CD4-positive, alpha-beta T cell (primary cell): Measurements from ENCODE around the gene SULT1C3. TPM values are rescaled to one million over a fixed set of nuclear protein-coding genes. Genes with fewer than 3 reads are reported as not detected.

Experiments used
- ATAC-seq: fragments of 200-7000 bp; cut with Tn5 transposase; one replicate; pipeline ENCODE4 v1.10.0; 2022; ENCODE audit warnings: mild to moderate bottlenecking; ENCODE audit not compliant: poor library complexity
- CTCF ChIA-PET: fragments of 350-600 bp; sonication (Branson Sonifier 250); formaldehyde crosslinking; loops from one replicate; lab custom pipeline; 2021; ENCODE audit warnings: antibody characterized with exemption, inconsistent platforms; lab: Charles Lee
- POLR2A ChIA-PET: fragments of 350-600 bp; sonication (Branson Sonifier 250); formaldehyde crosslinking; loops from one replicate; lab custom pipeline; 2021; ENCODE audit warnings: antibody characterized with exemption, inconsistent platforms; lab: Charles Lee
- DNase-seq, 14 experiments: peaks; one replicate each; pipeline ENCODE4 v3.0.0-alpha.2; 2013 to 2020; ENCODE audit warnings: mixed read lengths in 2 of 14
- H3K27ac ChIP-seq, 2 donors: one replicate each; pipeline versions ENCODE4 v1.5.1 to v1.7.0; 2013; ENCODE audit warnings: low read length in 2 of 2, low read depth in 1 of 2, mild to moderate bottlenecking in 1 of 2
- H3K27me3 ChIP-seq, 2 experiments: 1 replicate in 1 of 2; 2 replicates in 1 of 2; pipeline versions ENCODE4 v1.6.1 to v1.7.0; 2013; ENCODE audit warnings: low read length in 2 of 2, control low read depth in 1 of 2, mild to moderate bottlenecking in 1 of 2, moderate library complexity in 1 of 2; ENCODE audit not compliant: insufficient read depth in 2 of 2, control insufficient read depth in 1 of 2
- H3K36me3 ChIP-seq: one replicate; pipeline ENCODE4 v1.6.1; 2013; ENCODE audit warnings: low read length, control low read depth; ENCODE audit not compliant: insufficient read depth
- H3K4me1 ChIP-seq: one replicate; pipeline ENCODE4 v1.6.1; 2013; ENCODE audit warnings: low read length, control low read depth; ENCODE audit not compliant: insufficient read depth
- H3K4me3 ChIP-seq: one replicate; pipeline ENCODE4 v1.5.1; 2013; ENCODE audit warnings: mild to moderate bottlenecking, low read length, moderate library complexity
- H3K9me3 ChIP-seq, 2 experiments: 1 replicate in 1 of 2; 2 replicates in 1 of 2; pipeline versions ENCODE4 v1.6.1 to v1.7.0; 2013; ENCODE audit warnings: low read length in 2 of 2, mild to moderate bottlenecking in 2 of 2, control low read depth in 1 of 2, moderate library complexity in 1 of 2; ENCODE audit not compliant: control insufficient read depth in 1 of 2, insufficient read depth in 1 of 2
- H3K27ac Mint-ChIP-seq: one replicate; pipeline ENCODE4 v1.8.0; 2020; ENCODE audit warnings: mixed read lengths
- H3K27me3 Mint-ChIP-seq: one replicate; pipeline ENCODE4 v1.8.0; 2021; ENCODE audit warnings: mixed read lengths
- H3K36me3 Mint-ChIP-seq: one replicate; pipeline ENCODE4 v1.8.0; 2021; ENCODE audit warnings: low read depth, mixed read lengths
- H3K4me1 Mint-ChIP-seq: one replicate; pipeline ENCODE4 v1.8.0; 2021; ENCODE audit warnings: low read depth, mixed read lengths
- H3K4me3 Mint-ChIP-seq: one replicate; pipeline ENCODE4 v1.8.0; 2020; ENCODE audit warnings: mild to moderate bottlenecking, mixed read lengths
- H3K9me3 Mint-ChIP-seq: one replicate; pipeline ENCODE4 v1.8.0; 2020; ENCODE audit warnings: mixed read lengths
- intact Hi-C, 2 experiments: fragments of 100-400 bp; cut with DNase I in 1 of 2; cut with micrococcal nuclease in 1 of 2; formaldehyde crosslinking; loops; one replicate each; pipeline versions ENCODE4 v1.15.1 to v1.9.0; 2023 to 2025; cut with DNase I, micrococcal nuclease
- total RNA-seq, 174 experiments: library from RNA in 2 of 174; stranded (reverse) in 2 of 174; gene quantifications; one replicate each; pipeline ENCODE4 v1.2.3 and lab custom pipeline; 2021 to 2026
- TF ChIP-seq, protein P1 (sequence below): fragments of 200-600 bp; IDR thresholded peaks from one replicate; pipeline ENCODE4 v1.8.0; 2022; ENCODE audit warnings: antibody characterized with exemption, mild to moderate bottlenecking

Gene SULT1C3
- total RNA-seq, 2 experiments from 2014 or later, result not detected

DNA sequence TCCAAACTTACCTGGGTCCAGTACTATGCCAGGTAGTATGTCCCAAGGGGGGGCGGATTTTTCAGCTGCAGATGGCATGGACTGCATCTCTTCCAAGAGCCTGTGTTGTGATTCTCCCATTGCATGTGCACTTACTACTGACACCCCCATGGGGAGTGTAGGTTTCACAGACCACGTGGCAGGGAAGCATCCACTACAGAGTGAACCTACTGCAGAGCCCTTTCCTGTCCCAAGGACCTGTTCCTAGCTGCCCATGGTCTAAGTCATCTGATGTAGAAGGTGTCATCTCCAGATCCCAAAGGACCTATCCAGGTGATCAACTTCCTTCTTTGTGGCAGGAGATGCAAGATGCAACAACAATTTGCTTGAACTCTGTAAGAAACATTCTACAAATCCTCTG lies 9.9 kb upstream of the SULT1C3 start:
- intact Hi-C loops, result no loop called here
- TF ChIP-seq, protein P1, sequence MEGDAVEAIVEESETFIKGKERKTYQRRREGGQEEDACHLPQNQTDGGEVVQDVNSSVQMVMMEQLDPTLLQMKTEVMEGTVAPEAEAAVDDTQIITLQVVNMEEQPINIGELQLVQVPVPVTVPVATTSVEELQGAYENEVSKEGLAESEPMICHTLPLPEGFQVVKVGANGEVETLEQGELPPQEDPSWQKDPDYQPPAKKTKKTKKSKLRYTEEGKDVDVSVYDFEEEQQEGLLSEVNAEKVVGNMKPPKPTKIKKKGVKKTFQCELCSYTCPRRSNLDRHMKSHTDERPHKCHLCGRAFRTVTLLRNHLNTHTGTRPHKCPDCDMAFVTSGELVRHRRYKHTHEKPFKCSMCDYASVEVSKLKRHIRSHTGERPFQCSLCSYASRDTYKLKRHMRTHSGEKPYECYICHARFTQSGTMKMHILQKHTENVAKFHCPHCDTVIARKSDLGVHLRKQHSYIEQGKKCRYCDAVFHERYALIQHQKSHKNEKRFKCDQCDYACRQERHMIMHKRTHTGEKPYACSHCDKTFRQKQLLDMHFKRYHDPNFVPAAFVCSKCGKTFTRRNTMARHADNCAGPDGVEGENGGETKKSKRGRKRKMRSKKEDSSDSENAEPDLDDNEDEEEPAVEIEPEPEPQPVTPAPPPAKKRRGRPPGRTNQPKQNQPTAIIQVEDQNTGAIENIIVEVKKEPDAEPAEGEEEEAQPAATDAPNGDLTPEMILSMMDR, result no peak
- Mint-ChIP-seq H3K36me3 (no peaks in the 10 kb centered on the region), H3K4me1 (no peaks in the 10 kb centered on the region), H3K27me3 (peaks cover 11% of the 10 kb centered on the region), H3K9me3 (no peaks in the 10 kb centered on the region), H3K27ac (no peak overlapping the region), H3K4me3 (no peak overlapping the region)
- H3K9me3 ChIP-seq, result no peaks in the 10 kb centered on the region
- peaks cover 0 to 6% of the 10 kb centered on the region in 2 experiments for H3K27me3 ChIP-seq
- H3K27ac ChIP-seq, result no peak overlapping the region
- CTCF ChIA-PET, result no interaction called here
- ATAC-seq, result no peak
- no peaks in the 10 kb centered on the region for H3K4me1 ChIP-seq
- H3K4me3 ChIP-seq, result no peak overlapping the region
- POLR2A ChIA-PET, result no interaction called here
- H3K36me3 ChIP-seq, result no peaks in the 10 kb centered on the region
- no peak for DNase-seq

DNA sequence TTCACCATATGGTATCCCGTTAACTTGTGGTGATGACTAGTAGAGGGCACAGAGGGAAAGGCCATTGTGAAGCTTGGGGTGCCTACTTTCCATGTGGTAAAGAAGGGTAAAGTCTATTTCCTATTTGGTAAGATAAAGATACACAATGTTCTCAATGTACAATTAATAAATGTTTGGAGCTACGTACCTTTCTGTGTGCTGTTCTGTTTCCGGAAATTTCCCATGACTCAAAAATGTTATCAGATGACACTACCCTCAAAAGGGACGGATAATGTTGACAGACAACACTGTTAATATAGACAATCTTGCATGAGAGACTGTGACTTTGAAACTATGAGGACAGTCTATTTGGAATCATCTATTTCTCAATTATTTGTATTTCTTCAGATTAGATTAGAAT lies 4.2 kb upstream of the SULT1C3 start:
- H3K4me1 ChIP-seq, result no peaks in the 10 kb centered on the region
- peaks cover 5% of the 10 kb centered on the region for H3K9me3 Mint-ChIP-seq

DNA sequence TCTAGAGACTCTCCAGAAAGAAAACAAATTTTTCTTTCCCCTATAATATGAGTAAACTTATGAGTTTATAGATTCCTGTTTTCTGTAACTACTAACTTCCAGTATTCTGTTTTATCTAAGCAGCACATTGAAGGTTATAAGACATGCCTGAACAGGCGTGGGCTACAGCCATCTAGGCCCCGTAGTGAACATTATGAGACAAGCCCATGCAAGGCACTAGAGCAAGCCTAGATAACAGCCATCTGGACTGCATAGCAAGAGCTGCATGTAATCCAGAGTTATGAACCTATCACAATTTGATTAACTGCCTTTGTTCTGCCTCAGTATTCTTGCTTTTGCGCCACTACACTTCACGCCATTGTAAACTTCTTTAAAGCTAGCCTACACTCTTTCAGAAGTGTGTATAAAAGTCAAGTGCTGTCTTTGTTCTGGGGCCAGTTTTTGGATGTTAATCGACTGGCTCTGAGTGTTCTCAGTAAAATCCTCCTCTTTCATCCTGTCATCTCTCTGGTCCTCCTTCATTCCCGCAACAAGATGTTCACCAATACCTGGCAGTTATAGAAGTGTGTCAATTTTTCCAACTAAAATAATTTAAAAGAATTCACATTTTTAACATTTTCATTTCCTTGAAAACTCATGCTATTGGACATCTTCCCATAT lies 3.0 kb upstream of the SULT1C3 start:
- POLR2A ChIA-PET, result no interaction called here
- CTCF ChIA-PET, result no interaction called here

More for the DNA sequence above, 4.2 kb upstream of the SULT1C3 start:
- Mint-ChIP-seq H3K27me3 (peaks cover 7% of the 10 kb centered on the region), H3K36me3 (peaks cover 5% of the 10 kb centered on the region), H3K4me1 (no peaks in the 10 kb centered on the region), H3K4me3 (no peak overlapping the region), H3K27ac (no peak overlapping the region)
- peaks cover 0 to 5% of the 10 kb centered on the region in 2 experiments for H3K27me3 ChIP-seq
- POLR2A ChIA-PET, result no interaction called here
- H3K4me3 ChIP-seq, result no peak overlapping the region
- no peak for ATAC-seq
- intact Hi-C loops, result no loop called here
- H3K36me3 ChIP-seq, result no peaks in the 10 kb centered on the region
- CTCF ChIA-PET, result no interaction called here
- H3K9me3 ChIP-seq, result peaks cover 4% of the 10 kb centered on the region in 2 experiments
- DNase-seq, result no peak
- TF ChIP-seq, protein P1, result no peak
- H3K27ac ChIP-seq, result no peak overlapping the region

More for the DNA sequence above, 3.0 kb upstream of the SULT1C3 start:
- H3K27ac ChIP-seq, result no peak overlapping the region
- H3K9me3 Mint-ChIP-seq, result peaks cover 5% of the 10 kb centered on the region
- H3K36me3 ChIP-seq, result no peaks in the 10 kb centered on the region
- no peak for DNase-seq
- no peak overlapping the region for H3K27ac Mint-ChIP-seq
- peaks cover 5% of the 10 kb centered on the region for H3K36me3 Mint-ChIP-seq
- peaks cover 4% of the 10 kb centered on the region in 2 experiments for H3K9me3 ChIP-seq
- H3K27me3 ChIP-seq, result peaks cover 0 to 5% of the 10 kb centered on the region in 2 experiments
- no peak overlapping the region for H3K4me3 ChIP-seq
- intact Hi-C loops, result no loop called here
- H3K4me1 ChIP-seq, result no peaks in the 10 kb centered on the region
- ATAC-seq, result no peak
- TF ChIP-seq, protein P1, result no peak
- no peaks in the 10 kb centered on the region for H3K27me3 Mint-ChIP-seq
- H3K4me1 Mint-ChIP-seq, result no peaks in the 10 kb centered on the region
- H3K4me3 Mint-ChIP-seq, result no peak overlapping the region
